ENCODE measurements around the gene MDM2.

DNA sequence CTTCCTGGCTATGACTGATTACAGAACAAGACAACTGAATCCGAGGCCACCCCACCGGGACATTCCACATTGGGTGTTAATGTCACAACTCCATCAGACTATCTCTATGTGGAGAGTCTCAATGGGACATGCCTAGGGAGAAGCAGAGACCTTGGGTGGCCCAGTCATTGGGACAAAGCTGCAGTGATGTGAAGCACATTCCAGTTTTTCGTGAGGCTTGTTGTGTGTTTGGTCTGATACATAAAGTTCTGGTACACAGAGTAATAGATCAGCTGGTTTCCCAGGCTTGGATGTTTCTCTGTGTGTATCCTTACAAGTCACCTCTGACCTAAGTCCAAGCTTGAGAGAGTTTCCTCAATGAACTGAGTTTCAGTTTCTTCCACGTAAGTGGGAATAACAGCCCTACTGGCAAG lies 82.7 kb downstream of the MDM2 start:
- TF ChIP-seq CTCF (IDR thresholded peaks at IDR 0.05; ENCODE audit: low read length) = no peak
- TF ChIP-seq EZH2 (IDR thresholded peaks at IDR 0.05; ENCODE audit: borderline replicate concordance, low read length) = no peak

Measured in OCI-LY1 (cell line).